ENCODE measurements around the gene PEAK3. TPM values are rescaled to one million over a fixed set of nuclear protein-coding genes. Genes with fewer than 3 reads are reported as not detected.

The PEAK3 gene
- total and polyA plus RNA-seq, 2 donors (not counting 1 experiment from before 2014, with no cell fraction given), result 0.18 to 0.71 TPM

DNA sequence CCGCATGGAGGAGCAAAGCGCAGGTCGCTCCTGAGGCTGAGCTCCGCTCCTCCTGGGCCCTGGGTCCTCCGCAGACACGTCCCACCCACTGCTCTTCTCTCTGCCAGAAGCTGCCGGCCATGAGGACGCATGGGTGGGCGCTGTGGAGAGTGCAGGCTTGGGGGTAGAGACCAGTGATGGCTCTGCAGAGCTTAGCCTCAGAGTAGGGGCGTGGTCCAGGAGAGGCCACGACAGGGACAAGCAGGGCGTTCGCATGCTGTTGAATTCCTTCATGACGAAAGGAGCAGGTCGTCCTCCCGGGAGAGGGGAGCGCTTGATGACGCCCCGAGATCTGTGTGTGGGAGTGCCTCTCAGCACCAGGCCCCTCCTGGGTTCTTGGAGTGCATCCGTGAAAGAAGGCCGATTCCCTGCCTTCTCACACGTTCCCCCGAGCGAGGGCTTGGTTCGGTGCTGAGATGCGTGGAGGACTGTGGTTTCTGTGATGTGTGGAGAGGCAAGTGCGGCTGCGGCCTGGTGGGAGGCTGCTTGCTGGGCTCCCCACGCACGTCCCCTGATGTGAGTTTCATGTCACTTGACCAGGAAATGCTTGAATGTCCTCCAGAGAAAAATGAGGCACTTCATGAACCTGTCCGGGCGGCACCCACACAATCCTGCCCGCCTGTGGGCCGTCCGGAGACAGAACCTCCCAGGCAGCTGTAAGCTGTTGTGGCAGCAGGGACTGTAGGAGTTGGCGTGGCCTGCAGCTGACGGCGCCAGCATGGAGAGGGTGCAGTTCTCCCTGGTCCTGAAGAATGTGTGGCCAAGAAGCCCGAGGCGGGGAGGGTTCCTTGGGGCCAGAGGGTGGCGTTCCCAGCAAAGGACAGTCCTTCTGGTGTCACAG lies 40.9 kb downstream of the PEAK3 start:
- no peak overlapping the region for H3K9ac ChIP-seq (ENCODE audit: low read length)
- H3K27ac ChIP-seq (ENCODE audit: low read length in 2 of 2), result no peak overlapping the region
- peaks cover 0 to 60% of the 10 kb centered on the region in 2 experiments for H3K36me3 ChIP-seq (replicated peaks in 1 of 2; ENCODE audit: control extremely low read depth in 1 of 2, control insufficient read depth in 1 of 2, extremely low read depth in 1 of 2, insufficient read depth in 2 of 2, low read length in 1 of 2)
- no peaks in the 10 kb centered on the region for H3K27me3 ChIP-seq (replicated peaks in 1 of 4; ENCODE audit: control extremely low read depth in 1 of 4, control insufficient read depth in 3 of 4, insufficient read depth in 4 of 4, low read length in 3 of 4)
- intact Hi-C loops (cut with micrococcal nuclease), result no loop called here
- no peak overlapping the region for H3K4me3 ChIP-seq (ENCODE audit: control extremely low read depth in 1 of 5, extremely low read depth in 1 of 5, insufficient read depth in 1 of 5, low read depth in 2 of 5, low read length in 4 of 5)
- CTCF ChIA-PET, result interaction anchor here (1.6 to 5.2 kb wide), 5 partner anchors 12 to 151 kb away, joined by 4 to 31 read pairs (median 11); no protein-coding TSS in a partner anchor
- H3K79me2 ChIP-seq (ENCODE audit: control insufficient read depth, insufficient read depth, low read length), result peaks cover 94% of the 10 kb centered on the region
- H3K4me2 ChIP-seq (replicated peaks; ENCODE audit: low read depth, low read length, poor library complexity, severe bottlenecking), result peak overlapping the region; percentile 86
- Mint-ChIP-seq H3K27me3 (no peaks in the 10 kb centered on the region), H3K4me3 (peak overlapping the region; percentile 81), H3K4me1 (peaks cover 54% of the 10 kb centered on the region), H3K9me3 (ENCODE audit: insufficient read depth) (no peaks in the 10 kb centered on the region), H3K27ac (no peak overlapping the region)
- H3K4me1 ChIP-seq (ENCODE audit: control insufficient read depth in 2 of 2, insufficient read depth in 2 of 2, low read length in 2 of 2), result peaks cover 35 to 52% of the 10 kb centered on the region in 2 donors
- H2AFZ ChIP-seq (ENCODE audit: insufficient read depth, low read depth, low read length, poor library complexity, severe bottlenecking), result no peak overlapping the region
- TF ChIP-seq, protein P1, sequence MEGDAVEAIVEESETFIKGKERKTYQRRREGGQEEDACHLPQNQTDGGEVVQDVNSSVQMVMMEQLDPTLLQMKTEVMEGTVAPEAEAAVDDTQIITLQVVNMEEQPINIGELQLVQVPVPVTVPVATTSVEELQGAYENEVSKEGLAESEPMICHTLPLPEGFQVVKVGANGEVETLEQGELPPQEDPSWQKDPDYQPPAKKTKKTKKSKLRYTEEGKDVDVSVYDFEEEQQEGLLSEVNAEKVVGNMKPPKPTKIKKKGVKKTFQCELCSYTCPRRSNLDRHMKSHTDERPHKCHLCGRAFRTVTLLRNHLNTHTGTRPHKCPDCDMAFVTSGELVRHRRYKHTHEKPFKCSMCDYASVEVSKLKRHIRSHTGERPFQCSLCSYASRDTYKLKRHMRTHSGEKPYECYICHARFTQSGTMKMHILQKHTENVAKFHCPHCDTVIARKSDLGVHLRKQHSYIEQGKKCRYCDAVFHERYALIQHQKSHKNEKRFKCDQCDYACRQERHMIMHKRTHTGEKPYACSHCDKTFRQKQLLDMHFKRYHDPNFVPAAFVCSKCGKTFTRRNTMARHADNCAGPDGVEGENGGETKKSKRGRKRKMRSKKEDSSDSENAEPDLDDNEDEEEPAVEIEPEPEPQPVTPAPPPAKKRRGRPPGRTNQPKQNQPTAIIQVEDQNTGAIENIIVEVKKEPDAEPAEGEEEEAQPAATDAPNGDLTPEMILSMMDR (IDR thresholded peaks at IDR 0.05), result no peak
- no peak for TF ChIP-seq EZH2 (IDR thresholded peaks at IDR 0.05; ENCODE audit: borderline replicate concordance, insufficient read depth, low read depth, low read length, poor library complexity, severe bottlenecking)
- 95% methylated on average over 41 of the region's 41 CpGs for WGBS (ENCODE audit: insufficient coverage)
- peaks cover 0 to 6% (median 0%) of the 10 kb centered on the region in 3 donors for H3K9me3 ChIP-seq (ENCODE audit: control extremely low read depth in 1 of 3, control insufficient read depth in 2 of 3, insufficient read depth in 1 of 3, low read length in 2 of 3)
- POLR2A ChIA-PET, result interaction anchor here (0.6 to 3.0 kb wide), 4 partner anchors 11 to 130 kb away, joined by 3 to 17 read pairs (median 6); no protein-coding TSS in a partner anchor
- H4K20me1 ChIP-seq (ENCODE audit: control insufficient read depth, insufficient read depth, low read length, poor library complexity, severe bottlenecking), result peaks cover 91% of the 10 kb centered on the region
- no peak for ATAC-seq (ENCODE audit: low read depth)
- DNase-seq, result no peak

Data from B cell (primary cell).